ENCODE results near the gene ASB2. TPM values are rescaled to one million over a fixed set of nuclear protein-coding genes. Genes with fewer than 3 reads are reported as not detected.

Gene ASB2
- total RNA-seq, 2 donors from 2014 or later, result 47.2 to 48.3 TPM

DNA sequence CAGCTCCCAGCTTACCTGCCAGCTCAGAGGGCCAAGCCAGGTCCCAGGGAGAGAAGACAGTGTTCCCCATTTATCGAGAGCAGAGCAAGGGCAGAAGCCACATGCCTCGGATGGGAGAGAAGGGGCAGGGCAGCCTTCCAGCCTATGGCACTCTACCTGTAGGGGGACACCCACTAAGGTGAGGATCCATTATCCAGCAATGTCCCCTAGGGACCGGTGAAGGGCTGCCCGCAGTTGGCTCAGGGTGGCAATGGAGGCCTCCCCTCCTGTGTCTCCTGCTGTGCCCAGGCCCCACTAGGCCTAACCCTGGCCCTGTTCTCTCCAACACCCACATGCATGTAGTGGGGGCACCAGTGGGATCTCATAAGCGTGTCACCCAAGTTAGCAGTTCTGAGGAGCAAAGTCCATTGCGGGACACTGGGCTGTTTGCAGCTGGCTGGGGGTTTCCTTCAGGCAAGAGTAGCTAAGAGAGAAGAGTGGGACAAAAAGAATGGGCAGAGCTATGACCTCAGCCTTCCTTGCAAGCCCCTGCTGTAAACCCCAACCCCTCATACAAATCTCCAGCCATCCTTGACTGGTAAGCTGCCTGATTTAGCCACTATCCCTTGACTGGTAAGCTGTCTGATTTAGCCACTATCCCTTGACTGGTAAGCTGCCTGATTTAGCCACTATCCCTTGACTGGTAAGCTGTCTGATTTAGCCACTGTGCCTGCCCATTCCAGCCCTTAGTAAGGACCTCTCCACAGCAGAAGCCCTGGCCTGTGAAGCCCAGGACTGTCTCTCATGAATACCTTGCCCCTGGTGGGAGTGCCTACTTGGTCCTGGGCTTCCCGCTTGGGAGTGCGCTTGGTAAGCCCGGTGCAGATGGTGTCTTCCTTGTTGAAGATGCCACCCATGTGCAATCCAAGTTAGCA is 5.2 kb upstream of the ASB2 start:
- Histone ChIP-seq H3K4me1 (ENCODE audit: control insufficient read depth in 1 of 2, low read depth in 2 of 2) (peaks cover 5 to 82% of the 10 kb centered on the region in 2 donors), H3K36me3 (no peaks in the 10 kb centered on the region)

DNA sequence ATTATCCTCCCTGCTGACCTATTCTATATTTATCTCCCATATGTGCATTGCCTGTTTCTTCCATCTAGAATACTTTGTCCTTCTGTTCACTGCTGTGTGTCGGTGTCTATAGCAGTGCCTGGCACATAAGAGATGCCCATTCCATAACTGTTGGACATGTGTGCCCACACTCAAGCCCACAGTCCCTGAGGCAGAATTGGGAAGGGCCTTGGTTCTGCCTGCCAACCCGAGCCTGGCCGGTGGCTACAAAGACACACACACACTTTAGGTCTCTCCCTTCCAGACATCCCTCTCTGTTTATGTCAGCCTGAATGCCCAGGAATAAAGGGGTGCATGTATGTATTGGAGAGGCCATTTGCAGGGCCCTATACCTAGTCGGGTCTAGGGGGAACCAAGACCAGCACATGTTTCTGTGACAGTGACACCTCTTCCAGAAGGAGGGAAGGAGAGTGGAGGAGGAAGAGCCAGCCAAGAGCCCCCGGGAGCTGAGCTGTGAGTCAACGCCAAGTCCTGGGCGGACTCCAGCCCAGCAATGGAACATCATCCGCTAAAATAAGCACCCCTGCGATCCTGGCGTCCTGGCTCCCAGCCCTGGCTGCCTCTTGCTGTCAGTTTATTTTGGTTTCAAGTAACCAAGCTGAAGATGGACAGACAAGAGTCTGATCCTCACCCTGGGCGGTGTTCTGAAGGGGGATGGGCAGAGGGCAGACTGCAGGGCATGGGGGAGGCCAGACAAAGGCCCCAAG is 4.3 kb upstream of the ASB2 start:
- TF ChIP-seq, protein P1, sequence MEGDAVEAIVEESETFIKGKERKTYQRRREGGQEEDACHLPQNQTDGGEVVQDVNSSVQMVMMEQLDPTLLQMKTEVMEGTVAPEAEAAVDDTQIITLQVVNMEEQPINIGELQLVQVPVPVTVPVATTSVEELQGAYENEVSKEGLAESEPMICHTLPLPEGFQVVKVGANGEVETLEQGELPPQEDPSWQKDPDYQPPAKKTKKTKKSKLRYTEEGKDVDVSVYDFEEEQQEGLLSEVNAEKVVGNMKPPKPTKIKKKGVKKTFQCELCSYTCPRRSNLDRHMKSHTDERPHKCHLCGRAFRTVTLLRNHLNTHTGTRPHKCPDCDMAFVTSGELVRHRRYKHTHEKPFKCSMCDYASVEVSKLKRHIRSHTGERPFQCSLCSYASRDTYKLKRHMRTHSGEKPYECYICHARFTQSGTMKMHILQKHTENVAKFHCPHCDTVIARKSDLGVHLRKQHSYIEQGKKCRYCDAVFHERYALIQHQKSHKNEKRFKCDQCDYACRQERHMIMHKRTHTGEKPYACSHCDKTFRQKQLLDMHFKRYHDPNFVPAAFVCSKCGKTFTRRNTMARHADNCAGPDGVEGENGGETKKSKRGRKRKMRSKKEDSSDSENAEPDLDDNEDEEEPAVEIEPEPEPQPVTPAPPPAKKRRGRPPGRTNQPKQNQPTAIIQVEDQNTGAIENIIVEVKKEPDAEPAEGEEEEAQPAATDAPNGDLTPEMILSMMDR (IDR thresholded peaks at IDR 0.05), result no peak
- Histone ChIP-seq H3K27ac (peak overlapping the region; percentile 90 to 91), H3K9me3 (no peaks in the 10 kb centered on the region), H3K4me1 (ENCODE audit: control insufficient read depth in 1 of 2, low read depth in 2 of 2) (peaks cover 5 to 80% of the 10 kb centered on the region in 2 donors), H3K4me3 (no peak overlapping the region), H3K36me3 (no peaks in the 10 kb centered on the region), H3K27me3 (replicated peaks; ENCODE audit: insufficient read depth) (no peaks in the 10 kb centered on the region)
- DNase-seq (ENCODE audit: low spot score) (no peak), ATAC-seq (ENCODE audit: insufficient number of reproducible peaks, low FRiP score, low read depth) (peak; percentile 7)

More for the DNA sequence above, 5.2 kb upstream of the ASB2 start:
- DNase-seq (ENCODE audit: low spot score) (no peak), ATAC-seq (ENCODE audit: insufficient number of reproducible peaks, low FRiP score, low read depth) (no peak)
- Histone ChIP-seq H3K27me3 (replicated peaks; ENCODE audit: insufficient read depth) (no peaks in the 10 kb centered on the region), H3K27ac (peak overlapping the region; percentile 90 to 91), H3K4me3 (no peak overlapping the region), H3K9me3 (no peaks in the 10 kb centered on the region)
- TF ChIP-seq, protein P1 (IDR thresholded peaks at IDR 0.05), result no peak

GRCh38 chr14:93978735-93979134 is 2.4 kb upstream of the ASB2 start:
- Histone ChIP-seq H3K36me3 (no peaks in the 10 kb centered on the region), H3K9me3 (no peaks in the 10 kb centered on the region), H3K27ac (peak overlapping the region; percentile 90 to 95), H3K27me3 (replicated peaks; ENCODE audit: insufficient read depth) (no peaks in the 10 kb centered on the region), H3K4me1 (ENCODE audit: control insufficient read depth in 1 of 2, low read depth in 2 of 2) (peaks cover 9 to 81% of the 10 kb centered on the region in 2 donors), H3K4me3 (no peak overlapping the region)
- no peak for ATAC-seq (ENCODE audit: insufficient number of reproducible peaks, low FRiP score, low read depth)
- TF ChIP-seq, protein P1 (IDR thresholded peaks at IDR 0.05), result no peak
- no peak for DNase-seq (ENCODE audit: low spot score)

DNA sequence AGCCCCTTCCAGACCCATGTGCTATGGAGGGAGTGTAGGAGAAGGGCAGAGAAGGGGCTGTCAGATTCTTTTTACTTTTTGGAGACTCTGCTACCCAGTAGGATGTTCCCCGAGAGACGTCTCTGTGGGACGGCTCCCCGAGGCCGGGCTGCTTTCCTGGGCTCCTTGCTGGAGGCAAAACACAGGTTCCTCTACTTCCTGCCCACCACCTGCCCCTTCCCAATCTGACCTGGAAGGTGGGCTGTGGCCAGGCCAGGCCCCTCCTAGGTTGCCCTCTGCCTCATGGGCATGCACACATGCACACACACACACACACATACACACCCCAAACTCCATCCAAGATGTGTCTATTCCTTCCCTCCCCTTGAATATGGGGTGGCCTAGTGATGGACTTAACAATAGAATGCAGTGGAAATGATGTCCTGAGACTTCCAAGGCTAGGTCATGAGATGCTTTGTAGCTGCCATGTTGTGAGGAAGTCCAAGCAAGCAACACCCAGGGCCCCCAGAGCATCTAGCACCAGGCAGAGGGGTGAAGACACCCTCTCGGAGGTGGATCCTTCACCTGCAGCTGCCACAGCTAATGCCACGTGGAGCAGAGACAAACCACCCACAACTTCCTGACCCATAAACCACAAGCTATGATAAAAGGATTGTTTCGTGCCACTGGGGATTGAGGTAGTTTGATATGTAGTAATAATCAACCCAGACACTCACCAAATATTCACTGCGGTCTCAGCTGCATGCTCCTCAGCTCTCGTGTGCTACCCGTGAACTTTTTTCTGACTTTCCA is 1.6 kb upstream of the ASB2 start:
- no peak overlapping the region for H3K4me3 ChIP-seq
- H3K4me1 ChIP-seq (ENCODE audit: control insufficient read depth in 1 of 2, low read depth in 2 of 2), result peaks cover 12 to 86% of the 10 kb centered on the region in 2 donors
- H3K27me3 ChIP-seq (replicated peaks; ENCODE audit: insufficient read depth), result no peaks in the 10 kb centered on the region
- ATAC-seq (ENCODE audit: insufficient number of reproducible peaks, low FRiP score, low read depth) (no peak), DNase-seq (ENCODE audit: low spot score) (no peak)
- no peaks in the 10 kb centered on the region for H3K36me3 ChIP-seq
- TF ChIP-seq, protein P1 (IDR thresholded peaks at IDR 0.05), result no peak
- peak overlapping the region; percentile 90 to 95 for H3K27ac ChIP-seq
- no peaks in the 10 kb centered on the region for H3K9me3 ChIP-seq

All from thoracic aorta (tissue), 2 donors.